ENCODE results near the gene TIGD3. TPM values are rescaled to one million over a fixed set of nuclear protein-coding genes. Genes with fewer than 3 reads are reported as not detected.
A peak's percentile ranks its signal among the peaks of the same experiment; 100 is the strongest.

TIGD3 gene
- total RNA-seq, 1 experiment from 2014 or later, result 0.24 TPM

- peak; percentile 78 for DNase-seq (ENCODE audit: low read depth)
Observed at GRCh38 chr11:65366340-65366773, 11.8 kb downstream of the TIGD3 start.

DNA sequence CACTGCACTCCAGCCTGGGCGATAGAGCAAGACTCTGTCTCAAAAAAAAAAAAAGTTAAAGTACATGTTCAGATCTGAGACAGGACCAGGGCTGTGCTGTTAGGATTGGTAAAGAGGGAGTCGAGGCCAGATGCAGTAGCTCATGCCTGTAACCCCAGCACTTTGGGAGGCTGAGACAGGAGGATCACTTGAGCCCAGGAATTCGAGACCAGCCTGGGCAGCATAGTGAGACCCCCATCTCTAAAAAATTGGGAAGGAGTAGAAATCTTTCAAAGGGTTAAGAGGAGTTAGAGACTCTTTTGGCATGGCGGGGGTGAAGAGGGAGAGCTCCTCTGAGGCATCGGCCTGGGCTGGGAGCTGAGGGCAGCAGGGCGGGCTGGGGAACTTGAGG is 16.1 kb downstream of the TIGD3 start:
- no peak for DNase-seq (ENCODE audit: low read depth)

GRCh38 chr11:65373839-65374580 is 19.5 kb downstream of the TIGD3 start:
- DNase-seq (ENCODE audit: low read depth), result no peak

GRCh38 chr11:65375012-65375411 is 20.5 kb downstream of the TIGD3 start:
- DNase-seq (ENCODE audit: low read depth), result no peak

DNA sequence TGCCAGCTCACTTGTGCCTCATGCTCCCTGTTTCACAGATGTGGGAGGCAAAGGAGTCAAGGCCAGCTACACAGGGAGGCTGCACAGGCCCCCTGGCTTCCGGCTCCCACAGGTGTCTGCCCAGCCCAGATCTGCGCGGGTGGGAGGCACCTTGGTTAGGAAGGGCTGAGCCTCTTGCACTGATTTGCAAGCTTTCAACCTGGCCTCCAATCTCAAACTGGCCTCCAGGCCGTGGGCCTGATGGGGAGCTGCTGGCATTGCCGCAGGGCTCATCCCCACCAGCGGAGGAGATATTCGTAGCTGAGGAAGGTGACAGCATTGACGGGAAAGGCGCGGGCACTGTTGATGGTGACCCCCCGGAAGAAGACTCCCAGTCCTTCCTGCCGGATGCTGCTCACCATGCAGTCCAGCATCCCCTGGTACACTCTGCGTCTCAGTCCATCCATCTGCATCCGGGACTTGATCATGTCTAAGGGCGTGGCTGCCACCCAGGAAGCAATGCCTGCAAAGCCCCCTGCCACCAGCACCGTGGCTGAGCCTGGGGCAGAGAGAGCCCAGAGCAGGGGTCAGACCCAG is 21.7 kb downstream of the TIGD3 start:
- DNase-seq (ENCODE audit: low read depth), result no peak

GRCh38 chr11:65377036-65377435 is 22.5 kb downstream of the TIGD3 start:
- no peak for DNase-seq (ENCODE audit: low read depth)

DNA sequence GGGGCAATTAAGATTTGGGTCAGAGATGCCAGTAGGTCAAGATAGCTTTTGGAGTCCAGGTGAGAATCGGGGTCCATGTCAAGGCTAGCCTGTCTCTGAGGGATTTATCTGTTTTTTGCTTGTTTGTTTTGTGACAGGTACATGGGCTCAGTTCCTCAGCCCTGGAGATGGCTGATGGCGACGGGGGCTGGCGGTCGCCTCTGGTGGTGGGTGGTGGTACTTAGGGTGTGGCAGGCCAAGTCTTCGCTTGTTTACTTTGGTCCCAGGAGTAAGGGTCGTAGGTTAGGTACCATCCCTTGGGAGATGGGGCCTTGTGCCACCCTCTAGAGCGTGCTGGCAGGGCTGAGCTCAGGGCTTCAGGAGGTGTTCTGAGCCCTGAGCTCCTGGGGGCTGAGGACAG is 23.2 kb downstream of the TIGD3 start:
- DNase-seq (ENCODE audit: low read depth), result no peak

GRCh38 chr11:65378208-65378927 is 23.8 kb downstream of the TIGD3 start:
- no peak for DNase-seq (ENCODE audit: low read depth)

- no peak for DNase-seq (ENCODE audit: low read depth)
Observed at GRCh38 chr11:65378928-65379638, 24.5 kb downstream of the TIGD3 start.

GRCh38 chr11:65379698-65380459 is 25.3 kb downstream of the TIGD3 start:
- DNase-seq (ENCODE audit: low read depth), result no peak

DNA sequence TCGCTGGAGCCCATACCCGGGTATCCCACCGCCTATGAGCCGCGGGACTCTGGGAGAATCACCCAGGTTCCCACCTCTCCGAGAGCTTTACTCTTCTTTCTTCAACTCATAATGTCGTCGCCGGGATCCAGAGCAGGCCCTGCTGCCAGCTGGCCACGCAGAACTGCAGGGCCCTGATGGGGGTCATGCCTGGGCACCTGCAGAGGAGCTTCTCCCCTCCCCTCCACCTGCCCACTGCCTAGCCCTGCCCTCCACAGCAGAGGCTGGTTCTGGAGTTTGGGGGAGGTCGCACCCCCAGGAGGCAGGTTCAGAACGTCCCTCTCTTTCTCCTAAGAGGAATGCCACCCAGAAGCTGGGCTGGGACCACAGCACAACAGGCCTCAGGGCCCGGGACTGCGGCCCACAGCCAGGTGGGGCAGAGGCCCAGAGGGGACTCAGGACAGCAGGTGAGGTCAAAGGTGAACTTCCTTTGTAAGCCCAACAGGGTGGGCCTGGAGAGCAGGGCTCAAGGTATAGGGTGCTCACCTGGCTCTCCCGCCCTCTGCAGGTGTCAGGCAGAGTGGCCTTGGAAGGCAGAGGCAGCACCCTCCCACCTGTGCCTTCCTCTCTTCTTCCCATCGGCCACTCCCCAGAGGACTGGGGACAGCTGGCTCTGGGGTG is 26.0 kb downstream of the TIGD3 start:
- no peak for DNase-seq (ENCODE audit: low read depth)

DNA sequence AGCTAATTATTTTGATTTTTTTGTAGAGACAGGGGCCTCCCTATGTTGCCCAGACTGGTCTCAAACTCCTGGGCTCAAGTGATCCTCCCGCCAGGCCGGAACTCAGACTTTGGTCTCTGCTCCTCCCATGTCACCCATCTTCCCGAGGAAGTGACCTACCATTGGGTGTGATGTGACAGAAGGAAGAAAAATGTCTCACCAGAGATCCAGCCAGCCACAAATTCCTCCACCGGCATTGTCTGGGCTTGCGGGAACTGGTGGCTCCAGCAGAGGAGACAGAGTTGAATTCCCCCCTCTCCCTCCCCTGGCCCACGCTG is 27.1 kb downstream of the TIGD3 start:
- DNase-seq (ENCODE audit: low read depth), result no peak

DNA sequence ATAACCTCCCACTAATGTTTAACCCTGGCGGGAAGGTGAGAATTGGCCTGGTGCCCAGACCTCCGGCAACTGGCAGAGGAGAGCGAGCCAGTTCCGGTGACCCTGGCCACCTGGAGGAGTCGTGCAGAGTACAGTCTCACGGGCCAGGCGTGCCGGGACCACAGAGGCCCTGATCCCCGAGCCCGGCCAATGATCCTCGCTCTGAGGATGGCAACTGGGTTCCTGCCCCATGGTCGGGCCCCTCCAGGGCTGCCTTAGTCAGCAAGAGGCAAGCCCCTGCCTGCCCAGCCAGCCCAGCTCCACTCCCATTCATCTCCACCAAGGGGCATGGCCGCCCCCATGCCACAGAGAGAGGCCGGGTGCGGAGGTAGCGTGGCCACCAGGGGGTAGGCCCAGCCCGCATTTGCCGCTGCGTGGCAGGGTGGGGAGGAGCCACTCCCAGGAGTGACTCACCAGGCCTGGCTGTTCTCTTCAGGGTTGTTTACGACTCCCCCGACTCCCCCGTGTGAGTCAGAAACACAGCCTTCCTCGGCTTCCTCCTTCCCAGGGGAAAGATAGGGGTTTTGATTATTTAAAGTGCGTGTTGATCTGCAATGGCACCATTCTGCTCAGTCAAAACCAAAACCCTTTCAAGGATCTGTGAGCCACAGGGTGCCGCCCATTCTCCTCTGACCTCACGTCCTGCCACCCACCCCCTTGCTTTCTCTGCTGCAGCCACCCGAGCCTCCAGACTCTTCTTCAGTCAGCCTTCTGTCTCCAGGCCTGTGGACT is 27.7 kb downstream of the TIGD3 start, which contains the start of gene SLC25A45:
TSS of gene SLC25A45 (minus strand) at position 614 of the 771 bp plus-strand sequence. CDS start 695 bp downstream, outside the sequence.
- DNase-seq (ENCODE audit: low read depth), result peak; percentile 99

- DNase-seq (ENCODE audit: low read depth), result no peak
Observed at GRCh38 chr11:65382804-65383368, 28.3 kb downstream of the TIGD3 start.

GRCh38 chr11:65383778-65384177 is 29.2 kb downstream of the TIGD3 start:
- no peak for DNase-seq (ENCODE audit: low read depth)

DNA sequence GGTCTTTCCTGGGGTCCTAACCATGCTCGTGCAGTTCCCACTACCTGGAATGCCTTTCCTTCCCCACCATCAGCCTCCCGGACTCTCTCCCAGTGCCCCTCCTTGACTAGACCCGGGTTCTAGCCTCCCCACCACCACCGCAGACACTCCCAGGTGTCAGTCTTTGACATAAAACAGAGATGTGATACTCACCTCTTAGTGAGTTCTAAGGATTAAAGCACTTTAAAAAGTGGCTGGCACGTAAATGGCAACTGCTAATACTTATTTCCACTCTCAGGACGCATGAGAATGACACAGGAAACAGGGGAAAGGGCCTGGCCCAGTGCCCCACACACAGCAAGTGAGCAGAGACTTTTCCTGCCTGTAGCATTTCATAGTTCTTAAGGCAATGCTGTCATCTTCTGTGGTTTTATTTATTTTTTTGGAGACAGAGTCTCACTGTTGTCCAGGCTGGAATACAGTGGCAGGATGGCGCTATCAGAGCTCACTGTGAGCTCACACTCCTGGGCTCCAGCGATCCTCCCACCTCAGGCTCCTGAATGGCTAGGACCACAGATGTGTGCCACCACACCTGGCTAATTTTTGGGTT is 29.8 kb downstream of the TIGD3 start:
- DNase-seq (ENCODE audit: low read depth), result peak; percentile 63

DNA sequence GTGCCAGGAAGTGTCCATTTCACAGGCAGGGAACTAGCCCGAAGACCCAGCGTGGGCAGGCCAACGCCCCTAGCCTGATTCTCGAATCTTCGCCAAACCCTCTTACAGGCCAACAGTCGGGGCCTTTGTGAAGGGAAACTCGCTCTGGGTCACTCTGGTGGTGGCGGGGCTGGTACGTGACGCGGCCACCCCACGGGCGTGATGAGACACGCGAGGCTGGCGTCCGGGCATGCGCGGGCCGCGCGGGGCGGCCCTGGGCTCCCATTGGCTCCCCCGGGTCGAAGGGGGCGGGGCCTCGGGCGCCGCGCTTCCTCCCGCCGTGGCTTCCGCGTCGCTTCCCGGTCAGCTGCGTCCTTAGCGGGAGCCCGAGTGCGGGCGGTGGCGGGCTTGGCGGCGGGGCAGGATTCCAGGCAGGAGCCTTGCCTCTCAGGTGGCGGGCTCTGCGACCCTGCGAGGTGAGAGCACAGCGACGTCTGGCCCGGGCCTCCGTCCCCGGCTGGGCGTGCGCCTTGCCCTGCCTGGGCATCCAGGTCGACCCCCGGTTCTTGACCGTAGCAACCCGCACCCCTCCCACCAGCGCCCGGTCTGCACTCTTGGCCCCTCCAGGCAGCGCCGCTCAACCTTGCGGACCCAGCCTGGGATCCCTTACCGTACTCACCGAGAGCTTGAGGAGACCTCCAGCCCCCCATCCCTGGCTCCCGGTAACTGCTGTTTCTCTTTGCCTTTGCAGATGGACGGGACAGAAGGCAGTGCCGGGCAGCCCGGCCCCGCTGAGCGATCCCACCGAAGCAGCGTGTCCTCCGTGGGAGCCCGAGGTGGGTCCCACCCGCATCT is 32.0 kb downstream of the TIGD3 start, which contains the start of gene FRMD8:
TSS of gene FRMD8 (plus strand) at position 331 of the 834 bp plus-strand sequence. CDS start at position 731, 400 bp downstream.
- DNase-seq (ENCODE audit: low read depth), result peak; percentile 82

GRCh38 chr11:65388731-65389130 is 34.2 kb downstream of the TIGD3 start:
- peak; percentile 31 for DNase-seq (ENCODE audit: low read depth)

All from RPMI7951 (cell line).